Kasumi-1 (cell line): Measurements from ENCODE around the gene RSRC1.
"Not testable (repeated sequence)": the region's sequence is repeated elsewhere in the genome, so short reads cannot be mapped to it uniquely, and the experiment has no call there.

Experiments used
- DNase-seq, 2 experiments: peaks; one replicate each; lab custom pipeline; 2025; lab: John Stamatoyannopoulos, UW

RSRC1 gene

GRCh38 chr3:158109804-158110657, at the start of gene RSRC1:
Gene RSRC1, plus strand, starts transcription at chr3:158110089. Its CDS starts 12,016 bp downstream, at chr3:158122105.
- peak; percentile 90 to 93 for DNase-seq

- DNase-seq, result not testable (repeated sequence)
Measured at GRCh38 chr3:158065574-158065973, 44.3 kb upstream of the RSRC1 start.

GRCh38 chr3:158072790-158073189, 37.1 kb upstream of the RSRC1 start:
- DNase-seq, result no peak

- DNase-seq, result no peak
Measured at GRCh38 chr3:158074591-158074990, 35.3 kb upstream of the RSRC1 start.

GRCh38 chr3:158079599-158079998, 30.3 kb upstream of the RSRC1 start:
- no peak for DNase-seq

- no peak for DNase-seq
Measured at GRCh38 chr3:158084651-158085050, 25.2 kb upstream of the RSRC1 start.

- no peak for DNase-seq
Measured at GRCh38 chr3:158085358-158085757, 24.5 kb upstream of the RSRC1 start.

GRCh38 chr3:158085931-158086330, 24.0 kb upstream of the RSRC1 start:
- no peak for DNase-seq

- no peak for DNase-seq
Measured at GRCh38 chr3:158086361-158086760, 23.5 kb upstream of the RSRC1 start.

GRCh38 chr3:158086776-158087175, 23.1 kb upstream of the RSRC1 start:
- no peak for DNase-seq

- peak; percentile 13 to 37 for DNase-seq
Measured at GRCh38 chr3:158091531-158091930, 18.4 kb upstream of the RSRC1 start.

GRCh38 chr3:158093526-158093925, 16.4 kb upstream of the RSRC1 start:
- DNase-seq, result no peak

GRCh38 chr3:158094235-158095110, 15.4 kb upstream of the RSRC1 start:
- no peak for DNase-seq

GRCh38 chr3:158095111-158095813, 14.6 kb upstream of the RSRC1 start:
- DNase-seq, result no peak

GRCh38 chr3:158095814-158096704, 13.8 kb upstream of the RSRC1 start:
- no peak for DNase-seq

- peak; percentile 66 to 69 for DNase-seq
Measured at GRCh38 chr3:158097081-158097592, 12.8 kb upstream of the RSRC1 start.

GRCh38 chr3:158097593-158098308, 12.1 kb upstream of the RSRC1 start:
- peak; percentile 76 to 77 for DNase-seq

GRCh38 chr3:158098309-158098639, 11.6 kb upstream of the RSRC1 start:
- DNase-seq, result no peak

GRCh38 chr3:158098834-158099424, 11.0 kb upstream of the RSRC1 start:
- DNase-seq, result no peak

GRCh38 chr3:158100681-158101080, 9.2 kb upstream of the RSRC1 start:
- DNase-seq, result no peak
